GM18502 (cell line): ENCODE data around the gene TP53INP2.
"Not testable (repeated sequence)": the region's sequence is repeated elsewhere in the genome, so short reads cannot be mapped to it uniquely, and the experiment has no call there.

Experiments used
- ATAC-seq: cut with Tn5 transposase; IDR thresholded peaks from one replicate; pipeline ENCODE4 v1.9.1; 2021; ENCODE audit warnings: mild to moderate bottlenecking; ENCODE audit not compliant: unreplicated experiment, poor library complexity

The TP53INP2 gene

DNA sequence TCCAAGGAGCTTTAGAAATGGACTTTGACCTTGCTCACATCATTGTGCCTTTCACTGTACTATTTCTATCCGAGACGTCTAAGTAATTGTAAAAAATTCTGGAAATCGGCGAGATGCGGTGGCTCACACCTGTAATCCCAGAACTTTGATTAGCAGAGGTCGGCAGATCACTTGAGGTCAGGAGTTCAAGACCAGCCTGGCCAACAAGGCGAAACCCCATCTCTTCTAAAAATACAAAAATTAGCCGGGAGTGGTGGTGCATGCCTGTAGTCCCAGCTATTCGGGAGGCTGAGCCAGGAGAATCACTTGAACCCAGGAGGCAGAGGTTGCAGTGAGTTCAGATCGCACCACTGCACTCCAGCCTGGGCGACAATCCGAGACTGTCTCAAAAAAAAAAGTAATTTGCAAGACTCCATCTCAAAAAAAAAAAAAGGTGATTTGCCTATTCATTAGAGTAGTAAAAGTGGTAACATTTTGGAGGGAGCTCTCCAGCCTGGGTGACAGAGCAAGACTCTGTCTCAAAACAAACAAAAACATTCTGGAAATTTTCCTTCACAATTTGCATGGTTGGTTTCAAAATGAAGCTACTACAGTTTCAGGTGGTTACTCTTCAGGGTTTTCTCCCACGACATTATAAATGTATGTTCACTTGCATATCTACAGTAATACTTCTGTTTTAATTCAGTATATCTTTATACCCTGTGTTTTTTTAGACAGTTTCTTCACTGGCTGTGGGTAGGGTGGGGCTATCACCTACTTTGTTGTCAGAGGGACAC, 15.3 kb downstream of the TP53INP2 start:
- ATAC-seq: peak; percentile 90

DNA sequence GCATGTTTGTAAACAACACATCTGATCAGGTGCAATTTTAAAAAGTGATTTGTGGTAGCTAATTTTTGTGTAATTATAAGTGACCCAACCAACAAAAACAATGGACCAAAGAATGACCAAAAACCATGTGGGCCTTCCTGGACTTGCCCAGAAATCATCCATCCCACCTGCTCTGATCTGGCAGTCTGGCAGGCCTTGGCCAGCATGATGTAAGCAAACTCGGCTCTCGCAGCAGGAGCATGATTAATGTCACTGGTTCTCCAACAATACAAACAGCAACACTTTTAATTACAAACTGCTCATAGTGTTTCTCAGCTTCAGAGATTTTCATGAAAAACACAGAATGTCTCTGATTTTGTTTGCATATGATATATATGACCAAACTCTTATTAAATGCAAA, 16.1 kb downstream of the TP53INP2 start:
- ATAC-seq: no peak

- not testable (repeated sequence) for ATAC-seq
Observed at GRCh38 chr20:34722560-34722959, 18.4 kb downstream of the TP53INP2 start.

DNA sequence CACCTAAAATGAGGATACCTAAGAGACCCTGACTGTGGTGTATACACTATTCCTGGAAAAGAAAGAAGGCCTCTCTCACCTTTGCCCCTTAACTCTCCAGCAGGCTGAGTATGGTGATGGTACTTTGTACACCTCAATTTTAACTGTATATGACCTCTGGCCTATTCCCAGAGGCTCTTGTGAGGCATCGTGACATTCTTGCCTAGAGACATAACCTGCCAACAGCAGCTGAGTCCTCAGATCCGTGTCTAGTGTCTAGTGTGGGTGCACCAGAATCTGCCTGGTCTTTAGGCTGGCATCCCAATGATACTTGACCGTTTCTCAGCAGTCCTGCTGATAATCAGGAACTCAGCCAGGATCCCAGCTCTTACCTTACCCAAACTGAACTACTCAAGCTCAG, 20.0 kb downstream of the TP53INP2 start:
- no peak for ATAC-seq

DNA sequence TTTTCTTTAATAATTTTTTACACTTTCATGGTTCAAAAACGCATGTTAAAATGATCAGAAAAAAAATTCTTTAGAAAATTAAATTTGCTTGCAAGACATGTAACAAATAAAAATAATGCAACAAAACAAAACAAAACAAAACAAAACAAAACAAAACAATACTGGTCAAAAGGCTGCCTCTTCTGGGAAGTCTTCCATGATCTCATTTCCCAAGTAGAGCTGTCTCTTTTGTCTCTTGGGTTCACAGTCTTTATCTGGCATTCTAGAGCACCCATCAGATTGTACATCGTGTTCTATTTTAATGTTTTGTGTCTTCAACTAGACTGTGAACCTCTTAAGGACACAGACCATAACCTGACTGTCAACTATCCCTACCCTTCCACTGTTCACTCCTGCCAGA, 25.3 kb downstream of the TP53INP2 start:
- ATAC-seq: no peak

DNA sequence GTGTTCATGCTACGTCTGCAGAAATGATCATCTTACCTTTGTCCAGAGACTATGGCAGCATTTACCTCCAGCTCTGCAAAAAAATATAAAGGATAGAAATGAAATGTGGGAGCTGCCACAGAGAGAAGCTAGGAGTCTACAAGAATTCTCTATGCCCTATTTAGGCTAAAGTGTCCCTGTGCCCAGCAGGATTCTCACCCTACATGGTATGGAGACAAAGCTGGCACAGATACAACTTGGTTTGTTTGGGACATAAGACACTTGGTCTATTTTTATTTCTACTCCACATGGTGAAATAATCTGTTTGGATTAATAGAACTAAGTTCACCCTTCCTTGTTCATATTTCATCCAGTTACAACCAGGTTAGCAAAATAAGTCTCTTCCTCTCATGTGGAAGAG, 28.4 kb downstream of the TP53INP2 start:
- ATAC-seq: no peak

GRCh38 chr20:34736106-34736735, 32.1 kb downstream of the TP53INP2 start:
- ATAC-seq: no peak

- no peak for ATAC-seq
Observed at GRCh38 chr20:34743039-34743438, 38.9 kb downstream of the TP53INP2 start.

GRCh38 chr20:34744340-34744739, 40.2 kb downstream of the TP53INP2 start:
- no peak for ATAC-seq

DNA sequence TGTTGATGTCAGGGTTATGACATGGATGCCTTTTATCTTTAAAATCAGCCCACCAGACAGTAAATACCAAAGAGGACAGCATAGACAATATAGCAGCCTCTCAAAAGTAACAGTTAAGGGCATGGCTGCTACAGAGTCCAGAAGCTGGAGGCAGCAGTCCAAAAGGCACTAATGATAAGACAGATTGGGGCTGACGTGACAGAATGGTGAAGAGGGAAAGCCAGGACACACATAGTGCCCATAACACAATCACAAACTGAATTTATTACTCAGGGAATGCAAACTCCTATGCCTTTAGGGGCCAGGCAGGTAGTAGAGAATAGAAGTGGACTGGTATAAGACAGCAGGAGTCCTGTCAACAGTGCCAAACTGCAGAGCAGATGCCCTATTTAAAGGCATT, 40.7 kb downstream of the TP53INP2 start:
- no peak for ATAC-seq

- ATAC-seq: no peak
Observed at GRCh38 chr20:34746674-34747073, 42.5 kb downstream of the TP53INP2 start.

DNA sequence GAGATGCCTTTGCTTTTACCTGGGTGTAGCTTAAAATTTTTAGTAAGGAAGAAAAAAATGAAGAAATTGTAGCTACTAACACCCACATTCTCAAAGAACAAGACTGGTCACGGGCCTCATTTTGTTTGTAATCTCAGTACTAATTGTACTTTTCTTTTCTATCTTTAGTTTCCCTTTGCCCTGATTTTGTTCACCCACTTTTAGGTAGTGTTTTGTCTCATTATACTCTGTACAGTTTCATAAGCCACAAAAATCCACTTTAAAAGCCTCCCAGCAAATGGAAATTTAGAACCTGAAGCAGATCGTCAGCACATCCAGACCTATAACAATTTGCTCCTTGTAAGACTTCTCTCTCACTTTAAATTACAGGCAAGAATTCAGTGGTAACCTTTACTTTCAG, 43.3 kb downstream of the TP53INP2 start:
- no peak for ATAC-seq

DNA sequence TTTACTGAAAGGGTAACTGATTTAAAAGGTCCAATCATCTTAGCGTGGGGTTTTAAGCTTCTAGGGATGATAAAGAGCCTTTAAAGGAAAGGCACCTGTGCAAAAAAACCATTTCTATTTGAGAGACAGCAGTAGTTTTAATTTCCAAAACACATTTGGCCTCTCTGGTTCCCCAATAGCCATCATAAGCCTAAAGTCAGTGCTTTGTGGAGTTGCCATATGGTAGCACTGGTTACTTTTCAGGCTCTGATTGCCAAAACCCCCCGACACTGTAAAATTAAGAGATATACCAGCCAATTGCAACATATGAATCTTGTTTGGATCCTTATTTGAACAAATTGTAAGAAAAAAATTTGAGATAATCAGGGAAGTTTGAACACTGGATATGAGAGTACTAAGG, 44.6 kb downstream of the TP53INP2 start:
- ATAC-seq: no peak

GRCh38 chr20:34750484-34750883, 46.3 kb downstream of the TP53INP2 start:
- no peak for ATAC-seq

DNA sequence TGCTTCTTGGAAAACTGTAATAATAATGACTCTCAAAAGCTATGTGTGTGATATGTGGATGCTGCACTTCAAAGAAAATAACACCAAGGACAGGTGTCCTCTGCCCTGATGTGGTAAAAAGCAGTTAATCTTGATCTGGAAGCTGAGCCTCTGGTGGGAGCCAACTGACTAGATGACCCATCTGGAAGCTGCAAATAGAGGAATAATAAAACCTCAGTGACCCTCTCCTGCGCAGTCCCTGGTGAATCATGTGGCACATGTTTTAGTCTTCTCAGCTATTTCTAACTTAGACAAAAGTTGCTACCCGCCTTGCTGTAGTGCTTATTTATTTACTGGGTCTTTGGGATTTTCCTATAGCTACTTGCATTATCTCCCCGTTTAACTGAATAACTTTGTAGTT, 47.3 kb downstream of the TP53INP2 start:
- ATAC-seq: no peak

- no peak for ATAC-seq
Observed at GRCh38 chr20:34753706-34754461, 49.7 kb downstream of the TP53INP2 start.

GRCh38 chr20:34754611-34755010, 50.5 kb downstream of the TP53INP2 start:
- no peak for ATAC-seq

DNA sequence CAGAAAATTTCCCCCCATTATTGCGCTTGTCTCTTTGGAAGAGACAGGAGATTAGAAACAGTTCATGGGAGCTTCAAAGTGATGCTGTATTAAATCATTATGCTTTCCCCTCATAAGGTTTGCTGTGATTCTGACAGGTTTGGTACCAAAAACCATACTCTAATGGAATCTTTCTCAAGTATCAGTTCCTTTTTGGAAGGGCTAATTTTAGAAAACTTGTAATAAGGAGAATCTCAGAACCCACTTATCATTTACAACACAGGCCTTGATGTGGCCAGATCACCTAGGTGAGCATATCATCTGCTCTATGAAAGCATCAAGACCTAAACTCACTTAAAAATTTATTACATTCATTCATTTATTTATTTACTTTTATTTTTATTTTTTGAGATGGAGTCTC, 51.2 kb downstream of the TP53INP2 start:
- ATAC-seq: no peak

- ATAC-seq: no peak
Observed at GRCh38 chr20:34762031-34762555, 57.9 kb downstream of the TP53INP2 start.
